Chondrocyte (in vitro differentiated cells): ENCODE data around the gene ELANE. TPM values are rescaled to one million over a fixed set of nuclear protein-coding genes. Genes with fewer than 3 reads are reported as not detected.

Experiments used
- DNase-seq: peaks from one replicate; pipeline ENCODE4 v3.0.0; 2021; ENCODE audit warnings: mixed read lengths, low spot score
- H3K27ac Mint-ChIP-seq: one replicate; pipeline ENCODE4 v1.8.0; 2021; ENCODE audit warnings: mild to moderate bottlenecking, moderate library complexity, mixed read lengths; ENCODE audit not compliant: unreplicated experiment
- H3K27me3 Mint-ChIP-seq: 2 replicates; pipeline ENCODE4 v1.8.0; 2021; ENCODE audit warnings: low read depth, mixed read lengths
- H3K36me3 Mint-ChIP-seq: 2 replicates; pipeline ENCODE4 v1.8.0; 2021; ENCODE audit warnings: low read depth, mixed read lengths
- H3K4me1 Mint-ChIP-seq: 2 replicates; pipeline ENCODE4 v1.8.0; 2021; ENCODE audit warnings: low read depth, mild to moderate bottlenecking, mixed read lengths
- H3K4me3 Mint-ChIP-seq: one replicate; pipeline ENCODE4 v1.8.0; 2021; ENCODE audit warnings: mild to moderate bottlenecking, moderate library complexity, mixed read lengths; ENCODE audit not compliant: unreplicated experiment
- H3K9me3 Mint-ChIP-seq: 2 replicates; pipeline ENCODE4 v1.8.0; 2021; ENCODE audit warnings: low read depth, mixed read lengths
- total RNA-seq: library from RNA; stranded (reverse); gene quantifications from 3 replicates; pipeline ENCODE4 v1.2.1, GENCODE V29; 2021
- TF ChIP-seq, protein P1 (sequence below): fragments of 200-600 bp; sonication (generic); IDR thresholded peaks from 2 replicates; pipeline ENCODE4 v1.5.0; 2021; ENCODE audit warnings: antibody characterized with exemption, mild to moderate bottlenecking, moderate library complexity

Gene ELANE
- total RNA-seq, 1 donor from 2014 or later, result not detected

DNA sequence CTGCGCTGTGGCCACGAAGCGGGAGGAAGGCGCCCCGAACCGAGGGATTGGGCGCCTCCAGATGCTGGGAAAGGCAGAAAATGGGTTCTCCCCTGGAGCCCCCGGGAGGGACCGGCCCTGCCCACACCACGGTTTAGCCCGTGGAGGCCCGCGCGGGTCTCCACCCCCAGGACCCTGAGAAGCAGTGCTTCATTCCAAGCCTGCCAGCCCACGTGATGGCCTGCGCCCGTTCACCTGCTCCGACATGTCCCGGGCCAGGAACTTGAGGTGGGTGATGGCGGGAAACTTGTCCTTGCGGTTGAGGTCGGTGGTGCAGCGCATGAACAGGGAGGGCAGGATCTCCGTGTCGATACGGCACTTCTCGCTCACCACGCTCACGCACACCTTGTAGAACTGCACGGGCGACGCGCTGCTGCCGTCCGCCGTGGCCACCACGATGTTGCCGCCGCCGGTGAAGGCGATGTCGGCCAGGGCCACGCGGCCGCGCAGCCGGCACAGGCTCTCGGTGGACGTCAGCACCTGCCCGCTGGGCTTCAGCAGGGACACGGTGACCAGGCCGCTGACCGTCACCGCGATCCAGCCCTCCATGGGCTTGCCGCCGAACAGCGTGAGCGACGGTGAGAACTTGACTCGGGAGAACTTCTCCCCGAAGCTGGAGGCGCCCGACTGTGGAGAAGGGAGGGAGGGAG lies 33.6 kb downstream of the ELANE start:
- Mint-ChIP-seq H3K36me3 (peaks cover 7% of the 10 kb centered on the region), H3K4me3 (no peak overlapping the region), H3K27ac (no peak overlapping the region), H3K27me3 (no peaks in the 10 kb centered on the region), H3K4me1 (no peaks in the 10 kb centered on the region), H3K9me3 (no peaks in the 10 kb centered on the region)
- TF ChIP-seq, protein P1, sequence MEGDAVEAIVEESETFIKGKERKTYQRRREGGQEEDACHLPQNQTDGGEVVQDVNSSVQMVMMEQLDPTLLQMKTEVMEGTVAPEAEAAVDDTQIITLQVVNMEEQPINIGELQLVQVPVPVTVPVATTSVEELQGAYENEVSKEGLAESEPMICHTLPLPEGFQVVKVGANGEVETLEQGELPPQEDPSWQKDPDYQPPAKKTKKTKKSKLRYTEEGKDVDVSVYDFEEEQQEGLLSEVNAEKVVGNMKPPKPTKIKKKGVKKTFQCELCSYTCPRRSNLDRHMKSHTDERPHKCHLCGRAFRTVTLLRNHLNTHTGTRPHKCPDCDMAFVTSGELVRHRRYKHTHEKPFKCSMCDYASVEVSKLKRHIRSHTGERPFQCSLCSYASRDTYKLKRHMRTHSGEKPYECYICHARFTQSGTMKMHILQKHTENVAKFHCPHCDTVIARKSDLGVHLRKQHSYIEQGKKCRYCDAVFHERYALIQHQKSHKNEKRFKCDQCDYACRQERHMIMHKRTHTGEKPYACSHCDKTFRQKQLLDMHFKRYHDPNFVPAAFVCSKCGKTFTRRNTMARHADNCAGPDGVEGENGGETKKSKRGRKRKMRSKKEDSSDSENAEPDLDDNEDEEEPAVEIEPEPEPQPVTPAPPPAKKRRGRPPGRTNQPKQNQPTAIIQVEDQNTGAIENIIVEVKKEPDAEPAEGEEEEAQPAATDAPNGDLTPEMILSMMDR, result no peak
- no peak for DNase-seq

GRCh38 chr19:887072-887471 lies 35.0 kb downstream of the ELANE start:
- DNase-seq, result no peak
- peaks cover 2% of the 10 kb centered on the region for H3K36me3 Mint-ChIP-seq
- H3K4me3 Mint-ChIP-seq, result no peak overlapping the region
- H3K4me1 Mint-ChIP-seq, result peaks cover 6% of the 10 kb centered on the region
- no peaks in the 10 kb centered on the region for H3K27me3 Mint-ChIP-seq
- TF ChIP-seq, protein P1, result no peak
- H3K27ac Mint-ChIP-seq, result no peak overlapping the region
- no peaks in the 10 kb centered on the region for H3K9me3 Mint-ChIP-seq

DNA sequence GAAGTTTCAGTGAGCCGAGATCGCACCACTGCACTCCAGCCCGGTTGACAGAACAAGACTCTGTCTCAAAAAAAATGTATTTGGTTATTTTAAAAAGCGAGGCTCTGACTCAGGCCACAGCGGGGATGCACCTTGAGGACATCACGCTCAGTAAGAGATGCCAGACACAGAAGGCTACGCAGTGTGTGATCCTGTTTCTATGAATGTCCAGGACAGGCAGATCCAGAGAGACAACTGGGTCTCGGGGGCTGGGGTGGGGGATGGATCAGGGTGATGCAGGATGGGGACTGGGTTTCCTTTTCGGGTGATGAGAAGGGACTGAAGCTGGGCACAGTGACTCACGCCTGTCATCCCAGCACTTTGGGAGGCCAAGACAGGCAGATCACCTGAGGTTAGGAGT lies 35.5 kb downstream of the ELANE start:
- H3K27me3 Mint-ChIP-seq, result no peaks in the 10 kb centered on the region
- TF ChIP-seq, protein P1, result no peak
- no peaks in the 10 kb centered on the region for H3K9me3 Mint-ChIP-seq
- no peak for DNase-seq
- peaks cover 8% of the 10 kb centered on the region for H3K4me1 Mint-ChIP-seq
- H3K27ac Mint-ChIP-seq, result no peak overlapping the region
- no peak overlapping the region for H3K4me3 Mint-ChIP-seq
- H3K36me3 Mint-ChIP-seq, result peaks cover 2% of the 10 kb centered on the region

- Mint-ChIP-seq H3K4me3 (no peak overlapping the region), H3K9me3 (no peaks in the 10 kb centered on the region), H3K27ac (no peak overlapping the region), H3K36me3 (peaks cover 2% of the 10 kb centered on the region), H3K4me1 (peaks cover 15% of the 10 kb centered on the region), H3K27me3 (no peaks in the 10 kb centered on the region)
- TF ChIP-seq, protein P1, result no peak
- no peak for DNase-seq
Observed at GRCh38 chr19:888581-889385, 36.7 kb downstream of the ELANE start.

DNA sequence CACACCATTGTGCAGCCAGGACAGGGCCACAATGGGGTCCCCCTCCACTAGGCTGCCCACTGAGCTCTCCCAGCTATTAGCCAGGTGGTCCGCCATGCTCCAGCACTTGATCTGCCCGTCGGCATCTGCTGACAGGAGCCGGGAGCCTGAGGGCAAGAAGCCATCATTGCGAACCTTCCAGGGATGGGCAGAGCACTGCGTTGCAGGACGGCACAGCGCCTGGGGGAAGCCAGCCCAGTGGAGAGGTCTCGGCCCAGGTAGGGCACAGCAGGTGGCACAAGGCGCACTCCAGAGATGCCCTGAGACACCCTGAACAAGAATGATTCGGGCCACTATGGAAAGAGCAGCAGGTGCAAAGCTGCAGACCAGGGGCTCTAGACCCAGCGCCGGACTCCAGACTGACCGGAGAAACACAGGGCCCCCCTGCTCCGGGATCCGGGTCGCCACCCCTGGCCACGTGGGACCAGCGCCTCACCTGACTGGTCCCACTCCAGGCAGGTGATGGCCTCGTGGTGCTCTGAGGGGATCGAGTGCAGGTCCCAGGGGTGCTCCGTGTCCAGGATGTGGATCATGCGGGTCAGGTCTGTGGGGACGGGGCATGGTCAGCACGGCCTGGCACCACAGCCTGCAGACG lies 37.7 kb downstream of the ELANE start:
- H3K27me3 Mint-ChIP-seq, result no peaks in the 10 kb centered on the region
- TF ChIP-seq, protein P1, result no peak
- no peak overlapping the region for H3K4me3 Mint-ChIP-seq
- H3K27ac Mint-ChIP-seq, result no peak overlapping the region
- DNase-seq, result no peak
- H3K9me3 Mint-ChIP-seq, result no peaks in the 10 kb centered on the region
- peaks cover 16% of the 10 kb centered on the region for H3K4me1 Mint-ChIP-seq
- peaks cover 2% of the 10 kb centered on the region for H3K36me3 Mint-ChIP-seq
